CMK (cell line): ENCODE measurements around the gene RPP25L.
A peak's percentile ranks its signal among the peaks of the same experiment; 100 is the strongest.

ENCODE experiments used
- DNase-seq: peaks from one replicate; pipeline ENCODE4 v3.0.0-alpha.2; 2010; ENCODE audit warnings: low read depth

Gene RPP25L

GRCh38 chr9:34568133-34568532 lies 43.8 kb downstream of the RPP25L start:
- no peak for DNase-seq

GRCh38 chr9:34566972-34567371 lies 44.9 kb downstream of the RPP25L start:
- DNase-seq = no peak

GRCh38 chr9:34566322-34566721 lies 45.6 kb downstream of the RPP25L start:
- no peak for DNase-seq

GRCh38 chr9:34565856-34566255 lies 46.0 kb downstream of the RPP25L start:
- DNase-seq = no peak

- no peak for DNase-seq
Measured at GRCh38 chr9:34564617-34565016, 47.3 kb downstream of the RPP25L start.

- no peak for DNase-seq
Measured at GRCh38 chr9:34563262-34563661, 48.6 kb downstream of the RPP25L start.

GRCh38 chr9:34562135-34562745 lies 49.7 kb downstream of the RPP25L start:
- peak; percentile 15 for DNase-seq

GRCh38 chr9:34560599-34561214 lies 51.2 kb downstream of the RPP25L start:
- DNase-seq = no peak
